ENCODE data around the gene ATP5F1C.

ATP5F1C gene

GRCh38 chr10:7756360-7756992, 31.5 kb upstream of the ATP5F1C start:
- DNase-seq (ENCODE audit: low read depth), result peak; percentile 39
- no peak overlapping the region for H3K4me3 ChIP-seq (ENCODE audit: low read length)
- TF ChIP-seq CTCF (IDR thresholded peaks at IDR 0.05; ENCODE audit: insufficient read depth, low read depth, low read length, missing control alignments), result peak; percentile 65

- H3K4me3 ChIP-seq (ENCODE audit: low read length), result no peak overlapping the region
- TF ChIP-seq CTCF (IDR thresholded peaks at IDR 0.05; ENCODE audit: insufficient read depth, low read depth, low read length, missing control alignments), result no peak
- DNase-seq (ENCODE audit: low read depth), result no peak
These were observed 24.0 kb upstream of the ATP5F1C start for GRCh38 chr10:7763929-7764328.

- no peak for TF ChIP-seq CTCF (IDR thresholded peaks at IDR 0.05; ENCODE audit: insufficient read depth, low read depth, low read length, missing control alignments)
- DNase-seq (ENCODE audit: low read depth), result no peak
These were observed 21.7 kb upstream of the ATP5F1C start for GRCh38 chr10:7766241-7766640.

GRCh38 chr10:7767209-7767608, 20.8 kb upstream of the ATP5F1C start:
- TF ChIP-seq CTCF (IDR thresholded peaks at IDR 0.05; ENCODE audit: insufficient read depth, low read depth, low read length, missing control alignments), result no peak
- H3K4me3 ChIP-seq (ENCODE audit: low read length), result no peak overlapping the region
- peak; percentile 73 for DNase-seq (ENCODE audit: low read depth)

More at GRCh38 chr10:7766241-7766640, 21.7 kb upstream of the ATP5F1C start:
- H3K4me3 ChIP-seq (ENCODE audit: low read length), result no peak overlapping the region

GRCh38 chr10:7768417-7768816, 19.6 kb upstream of the ATP5F1C start:
- TF ChIP-seq CTCF (IDR thresholded peaks at IDR 0.05; ENCODE audit: insufficient read depth, low read depth, low read length, missing control alignments), result no peak
- no peak overlapping the region for H3K4me3 ChIP-seq (ENCODE audit: low read length)
- no peak for DNase-seq (ENCODE audit: low read depth)

- no peak for DNase-seq (ENCODE audit: low read depth)
- no peak for TF ChIP-seq CTCF (IDR thresholded peaks at IDR 0.05; ENCODE audit: insufficient read depth, low read depth, low read length, missing control alignments)
- H3K4me3 ChIP-seq (ENCODE audit: low read length), result no peak overlapping the region
These were observed 13.9 kb upstream of the ATP5F1C start for GRCh38 chr10:7773845-7774801.
